ENCODE measurements around the gene RPE.
A peak's percentile ranks its signal among the peaks of the same experiment; 100 is the strongest.

RPE gene

DNA sequence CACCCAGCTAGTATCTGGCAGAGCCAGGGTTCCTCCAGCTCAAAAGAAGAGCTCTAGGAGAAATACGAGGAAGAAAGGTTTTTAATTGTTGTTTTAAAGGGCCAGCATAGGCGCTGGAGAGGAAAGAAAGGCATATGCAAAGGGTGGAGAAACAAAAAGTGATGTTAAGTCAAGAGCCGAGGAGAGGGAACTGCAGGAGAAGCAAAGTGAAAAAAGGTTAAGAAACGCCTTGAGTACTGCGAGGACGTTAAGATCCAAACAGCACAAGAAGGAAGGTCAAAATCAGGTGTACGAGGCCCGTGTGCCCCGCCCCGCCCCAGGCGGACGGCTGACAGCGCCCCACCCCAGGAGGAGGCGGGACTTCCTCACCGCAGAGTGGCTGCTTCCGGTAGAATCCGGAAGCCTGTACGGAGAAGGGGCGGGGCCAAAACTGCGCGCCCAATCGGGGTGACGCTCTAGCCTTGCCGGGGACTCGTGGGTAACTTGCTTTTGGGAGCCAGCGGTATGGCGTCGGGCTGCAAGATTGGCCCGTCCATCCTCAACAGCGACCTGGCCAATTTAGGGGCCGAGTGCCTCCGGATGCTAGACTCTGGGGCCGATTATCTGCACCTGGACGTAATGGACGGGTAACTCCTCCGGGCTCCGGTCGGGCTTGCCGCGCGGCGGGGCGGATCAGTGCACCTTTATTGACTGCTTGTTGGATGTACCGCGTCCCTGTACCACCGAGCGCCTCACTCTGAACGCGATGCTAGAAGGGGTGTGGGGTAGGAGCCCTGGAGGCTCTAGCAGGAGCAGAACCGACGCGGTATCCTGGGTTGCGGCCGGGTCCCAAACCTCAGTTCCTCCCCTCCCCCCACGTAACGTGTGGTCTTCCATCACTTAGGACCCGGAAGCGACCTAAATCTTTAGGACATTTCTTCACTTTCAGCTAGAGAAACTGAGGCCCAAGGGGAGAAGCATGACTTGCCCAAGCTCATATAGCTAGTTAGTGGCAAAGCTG lies at the start of gene RPE:
RPE (plus strand) TSS at position 481 of the 1,000 bp plus-strand sequence; CDS start at position 505, 24 bp downstream.
- CTCF ChIA-PET: interaction anchor here (1.4 kb wide), 1 partner anchor 27 kb away, joined by 3 read pairs; no protein-coding TSS in a partner anchor
- TF ChIP-seq, protein P1, sequence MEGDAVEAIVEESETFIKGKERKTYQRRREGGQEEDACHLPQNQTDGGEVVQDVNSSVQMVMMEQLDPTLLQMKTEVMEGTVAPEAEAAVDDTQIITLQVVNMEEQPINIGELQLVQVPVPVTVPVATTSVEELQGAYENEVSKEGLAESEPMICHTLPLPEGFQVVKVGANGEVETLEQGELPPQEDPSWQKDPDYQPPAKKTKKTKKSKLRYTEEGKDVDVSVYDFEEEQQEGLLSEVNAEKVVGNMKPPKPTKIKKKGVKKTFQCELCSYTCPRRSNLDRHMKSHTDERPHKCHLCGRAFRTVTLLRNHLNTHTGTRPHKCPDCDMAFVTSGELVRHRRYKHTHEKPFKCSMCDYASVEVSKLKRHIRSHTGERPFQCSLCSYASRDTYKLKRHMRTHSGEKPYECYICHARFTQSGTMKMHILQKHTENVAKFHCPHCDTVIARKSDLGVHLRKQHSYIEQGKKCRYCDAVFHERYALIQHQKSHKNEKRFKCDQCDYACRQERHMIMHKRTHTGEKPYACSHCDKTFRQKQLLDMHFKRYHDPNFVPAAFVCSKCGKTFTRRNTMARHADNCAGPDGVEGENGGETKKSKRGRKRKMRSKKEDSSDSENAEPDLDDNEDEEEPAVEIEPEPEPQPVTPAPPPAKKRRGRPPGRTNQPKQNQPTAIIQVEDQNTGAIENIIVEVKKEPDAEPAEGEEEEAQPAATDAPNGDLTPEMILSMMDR (IDR thresholded peaks at IDR 0.05; ENCODE audit: insufficient read depth, low read length, missing control alignments): no peak
- H3K4me3 ChIP-seq (ENCODE audit: low read depth, low read length): peak within 1 kb of the TSS; percentile 95
- POLR2A ChIA-PET: no interaction called here
- peak; percentile 42 for DNase-seq (ENCODE audit: low read depth, low spot score)

DNA sequence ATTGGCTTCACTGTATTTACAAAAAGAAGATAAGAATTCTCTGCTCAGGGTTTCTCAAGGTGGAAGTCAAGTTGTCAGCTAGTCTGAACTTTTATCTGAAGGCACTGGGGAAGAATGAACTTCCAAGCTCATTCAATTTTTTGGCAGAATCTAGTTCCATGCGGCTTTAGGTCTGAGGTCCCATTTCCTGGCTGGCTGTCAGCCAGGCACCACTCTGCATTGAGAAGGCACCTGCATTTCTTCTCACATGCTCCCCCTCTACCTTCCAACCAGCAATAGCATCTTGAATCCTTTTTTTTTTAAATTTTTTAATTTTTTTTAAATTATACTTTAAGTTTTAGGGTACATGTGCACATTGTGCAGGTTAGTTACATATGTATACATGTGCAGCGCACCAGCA lies 46.2 kb upstream of the RPE start:
- DNase-seq (ENCODE audit: low read depth, low spot score): no peak
- H3K4me3 ChIP-seq (ENCODE audit: low read depth, low read length): no peak overlapping the region
- TF ChIP-seq, protein P1 (IDR thresholded peaks at IDR 0.05; ENCODE audit: insufficient read depth, low read length, missing control alignments): no peak
- CTCF ChIA-PET: no interaction called here
- POLR2A ChIA-PET: no interaction called here

DNA sequence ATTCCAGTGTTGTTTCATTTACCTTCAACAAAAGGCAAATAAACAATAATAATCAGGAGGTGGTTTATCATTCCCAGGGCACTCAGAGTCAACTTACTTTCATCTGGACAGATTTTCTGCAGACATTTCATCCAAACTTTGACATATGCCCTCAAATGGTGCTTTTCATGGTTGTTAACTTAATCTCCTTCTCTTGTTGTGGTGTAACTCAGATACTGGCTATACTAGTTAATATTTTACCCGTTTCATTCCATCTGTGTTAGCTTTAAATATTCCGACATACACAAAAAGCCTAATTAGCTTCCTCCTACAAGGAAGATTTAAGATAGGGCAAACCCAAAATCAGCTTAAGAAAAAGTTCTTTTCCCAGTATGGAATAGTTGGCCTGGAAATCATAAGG lies 44.4 kb upstream of the RPE start:
- POLR2A ChIA-PET: no interaction called here
- no peak for DNase-seq (ENCODE audit: low read depth, low spot score)
- TF ChIP-seq, protein P1 (IDR thresholded peaks at IDR 0.05; ENCODE audit: insufficient read depth, low read length, missing control alignments): no peak
- CTCF ChIA-PET: no interaction called here
- H3K4me3 ChIP-seq (ENCODE audit: low read depth, low read length): no peak overlapping the region

DNA sequence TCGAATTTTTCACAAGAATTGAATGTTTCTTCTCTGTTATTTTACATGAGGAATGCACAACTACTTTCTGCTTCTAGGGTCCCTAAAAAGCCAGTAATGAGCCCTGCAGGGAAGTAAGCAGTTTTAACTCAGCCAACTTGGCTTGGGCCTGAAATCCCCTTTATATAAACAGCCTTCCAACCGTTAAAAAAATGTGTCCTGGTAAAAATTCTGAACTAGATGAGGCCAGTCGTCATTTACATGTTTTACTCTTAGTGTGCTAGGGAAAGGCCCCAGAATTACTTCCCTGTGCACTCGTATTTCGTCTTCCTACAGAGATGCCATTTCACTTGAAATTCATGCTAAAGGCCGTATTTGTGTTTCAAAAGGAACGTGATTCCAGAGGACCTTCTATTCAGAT lies 42.4 kb upstream of the RPE start:
- TF ChIP-seq, protein P1 (IDR thresholded peaks at IDR 0.05; ENCODE audit: insufficient read depth, low read length, missing control alignments): no peak
- no peak overlapping the region for H3K4me3 ChIP-seq (ENCODE audit: low read depth, low read length)
- POLR2A ChIA-PET: no interaction called here
- CTCF ChIA-PET: interaction anchor here (1.3 to 2.0 kb wide), 2 partner anchors 236 kb away, joined by 3 to 9 read pairs; no protein-coding TSS in a partner anchor
- DNase-seq (ENCODE audit: low read depth, low spot score): no peak

DNA sequence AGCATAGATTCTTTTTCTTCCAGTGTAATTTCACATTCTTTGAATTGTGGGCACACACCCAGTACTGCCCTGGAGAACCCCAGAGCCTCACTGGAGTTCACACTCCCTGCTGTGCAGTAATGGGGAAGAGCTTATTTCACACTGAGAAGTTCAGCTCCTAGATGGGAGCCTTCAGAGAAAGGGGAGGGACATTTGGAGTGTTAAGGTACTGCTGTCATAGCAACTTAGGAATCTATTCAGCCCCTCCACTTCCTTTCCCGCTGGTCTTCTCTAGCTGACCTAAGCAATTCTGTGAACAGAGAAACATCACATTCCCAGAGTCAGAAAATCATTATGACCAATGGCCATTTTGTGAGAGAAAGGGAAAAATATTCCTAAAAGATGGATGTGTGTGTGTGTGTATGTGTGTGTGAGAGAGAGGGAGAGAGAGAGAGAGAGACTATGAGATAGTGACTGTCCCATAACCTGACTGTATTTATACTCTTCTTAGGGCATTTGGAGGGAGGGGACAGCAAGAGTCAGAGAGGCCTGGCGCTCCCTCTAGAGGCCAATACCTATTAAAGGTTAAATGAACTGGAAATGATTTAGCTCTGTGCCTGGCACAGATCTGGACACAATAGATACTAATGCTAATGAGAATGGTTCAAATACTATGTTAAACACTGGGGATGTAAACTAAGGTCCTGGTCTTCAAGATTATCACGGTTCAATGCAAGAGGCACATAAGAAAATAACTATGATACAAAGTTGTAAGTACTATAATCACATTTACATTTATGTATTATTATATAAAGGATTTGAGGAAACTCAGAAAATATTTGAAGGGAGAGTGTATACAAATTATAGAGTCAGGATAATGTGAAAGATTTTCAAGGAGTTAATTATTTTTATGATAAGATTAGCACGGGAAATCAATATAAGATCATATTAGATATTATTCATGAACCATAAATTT lies 41.5 kb upstream of the RPE start:
- DNase-seq (ENCODE audit: low read depth, low spot score): no peak
- H3K4me3 ChIP-seq (ENCODE audit: low read depth, low read length): no peak overlapping the region
- ChIA-PET POLR2A (no interaction called here), CTCF (interaction anchor here (0.6 to 2.0 kb wide), 10 partner anchors 10 to 627 kb away, joined by 3 to 9 read pairs (median 4); no protein-coding TSS in a partner anchor)
- TF ChIP-seq, protein P1 (IDR thresholded peaks at IDR 0.05; ENCODE audit: insufficient read depth, low read length, missing control alignments): peak; percentile 53
